Measurements from ENCODE around the gene DDI2.
"Not testable (repeated sequence)": the region's sequence is repeated elsewhere in the genome, so short reads cannot be mapped to it uniquely, and the experiment has no call there.

The DDI2 gene

GRCh38 chr1:15637826-15638225 is 20.6 kb downstream of the DDI2 start:
- DNase-seq, result no peak

- DNase-seq, result no peak
Observed at GRCh38 chr1:15639262-15639661, 22.0 kb downstream of the DDI2 start.

DNA sequence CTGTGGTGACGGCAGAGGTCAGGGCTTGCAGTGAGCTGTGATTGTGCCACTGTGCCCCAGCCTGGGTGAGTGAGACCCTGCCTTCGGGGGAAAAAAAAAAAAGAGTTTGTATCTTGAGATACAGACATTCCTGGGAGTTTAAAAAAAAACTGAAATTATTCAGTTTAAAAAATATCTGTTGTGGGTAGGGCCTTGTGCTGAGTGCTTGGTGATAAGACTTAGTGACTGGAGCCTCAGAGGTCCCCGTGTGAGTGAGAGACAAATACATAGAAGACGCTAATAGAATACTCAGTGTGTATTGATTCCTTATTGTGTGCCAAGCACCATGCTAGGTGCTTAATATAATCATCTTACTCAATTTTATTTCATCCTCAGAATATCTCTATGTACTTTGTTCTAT is 22.7 kb downstream of the DDI2 start:
- DNase-seq, result no peak

DNA sequence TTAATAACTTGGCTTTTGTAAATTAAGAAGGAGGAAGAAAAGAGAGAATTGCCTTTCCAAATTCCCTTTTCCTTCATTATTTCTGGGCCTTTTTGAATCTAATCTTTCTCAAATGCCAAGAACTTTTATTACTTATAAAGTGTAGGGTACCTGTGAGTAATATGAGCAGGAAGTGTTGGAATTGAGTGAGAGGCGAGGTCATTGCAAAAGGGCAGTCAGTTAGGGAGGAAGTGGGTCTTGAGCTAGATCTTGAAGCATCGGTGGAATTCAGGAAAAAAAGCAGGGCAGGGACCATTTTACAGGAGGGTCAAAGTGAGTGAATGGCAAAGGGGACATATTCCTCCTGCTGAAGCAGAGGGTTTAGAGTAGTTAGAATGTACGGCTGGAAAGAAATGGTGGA is 23.4 kb downstream of the DDI2 start:
- DNase-seq, result no peak

GRCh38 chr1:15649937-15650336 is 32.7 kb downstream of the DDI2 start:
- DNase-seq, result no peak

DNA sequence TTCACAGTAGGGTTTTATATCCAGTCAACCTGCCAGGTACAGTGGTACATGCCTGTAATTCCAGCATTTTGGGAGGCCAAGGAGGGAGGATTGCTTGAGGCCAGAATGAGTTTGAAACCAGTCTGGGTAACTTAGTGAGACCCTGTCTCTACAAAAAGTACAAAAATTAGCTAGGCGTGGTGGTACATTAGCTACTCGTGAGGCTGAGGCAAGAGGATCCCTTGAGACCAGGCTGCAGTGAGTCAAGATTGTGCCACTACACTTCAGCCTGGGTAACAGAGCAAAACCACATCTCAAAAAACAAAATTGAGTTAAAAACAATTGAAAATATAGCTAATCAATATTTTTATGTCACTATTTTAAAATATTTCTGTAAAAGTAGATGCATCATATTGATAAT is 33.2 kb downstream of the DDI2 start:
- no peak for DNase-seq

GRCh38 chr1:15652130-15652529 is 34.9 kb downstream of the DDI2 start:
- DNase-seq, result not testable (repeated sequence)

DNA sequence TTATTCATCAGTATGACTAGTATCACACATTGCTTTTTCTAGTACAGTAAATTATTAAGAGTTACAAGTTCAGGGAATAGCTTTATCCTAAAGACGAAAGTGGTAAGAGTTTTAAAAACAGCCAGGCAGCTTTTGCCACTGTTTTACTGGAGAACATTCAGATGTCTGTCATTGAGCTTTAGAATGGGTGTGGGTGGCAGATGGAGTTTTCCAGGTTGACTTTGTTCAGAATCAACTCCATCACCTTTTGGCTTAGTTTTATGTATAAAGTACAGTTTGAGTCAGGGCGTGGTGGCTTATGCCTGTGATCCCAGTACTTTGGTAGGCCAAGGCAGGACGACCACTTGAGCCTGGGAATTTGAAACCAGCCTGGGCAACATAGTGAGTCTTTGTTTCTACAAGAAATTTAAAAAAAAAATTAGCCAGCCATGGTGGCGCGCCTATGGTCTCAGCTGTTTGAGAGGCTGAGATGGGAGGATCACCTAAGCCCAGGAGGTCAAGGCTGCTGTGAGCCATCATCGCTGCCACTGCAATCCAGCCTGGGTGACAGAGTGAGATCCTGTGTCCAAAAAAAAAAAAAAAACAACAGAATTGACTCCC is 36.9 kb downstream of the DDI2 start:
- no peak for DNase-seq

DNA sequence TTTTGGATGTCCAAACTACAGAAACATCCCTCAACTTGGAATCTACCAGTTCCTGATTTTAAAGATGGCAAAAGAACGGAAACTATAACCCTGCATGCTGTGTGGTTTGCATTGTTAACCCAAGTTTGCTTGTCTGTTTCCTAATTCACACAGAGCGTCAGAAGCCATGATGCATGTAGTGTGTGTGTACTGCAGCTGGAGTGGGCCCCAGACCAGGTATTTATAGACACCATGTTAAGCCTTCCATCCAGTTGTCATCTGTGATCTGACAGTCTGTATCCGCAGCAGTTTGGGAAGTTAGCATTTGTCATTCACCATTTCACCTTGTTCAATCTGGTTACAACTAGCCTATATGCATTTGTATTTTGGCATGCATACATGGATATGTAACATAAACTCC is 39.2 kb downstream of the DDI2 start:
- no peak for DNase-seq

GRCh38 chr1:15657021-15657420 is 39.8 kb downstream of the DDI2 start:
- no peak for DNase-seq

- no peak for DNase-seq
Observed at GRCh38 chr1:15660151-15660550, 42.9 kb downstream of the DDI2 start.

GRCh38 chr1:15662477-15662876 is 45.2 kb downstream of the DDI2 start:
- DNase-seq, result no peak

DNA sequence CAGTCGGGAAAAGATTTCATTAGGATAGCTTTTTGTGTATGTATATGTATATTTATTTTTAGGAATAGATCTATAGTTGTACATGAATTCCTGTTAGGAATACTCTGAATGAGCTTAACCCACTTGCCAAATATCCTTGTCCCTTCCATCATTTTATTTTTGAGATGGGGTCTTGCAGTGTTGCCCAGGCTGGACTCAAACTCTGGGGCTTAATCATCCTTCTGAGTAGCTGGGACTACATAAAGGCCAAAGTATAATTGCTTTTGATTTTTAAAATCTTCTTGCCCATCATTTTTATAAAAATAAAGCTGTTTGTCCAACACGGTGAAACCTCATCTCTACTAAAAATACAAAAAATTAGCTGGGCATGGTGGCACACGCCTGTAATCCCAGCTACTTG is 46.7 kb downstream of the DDI2 start:
- no peak for DNase-seq

DNA sequence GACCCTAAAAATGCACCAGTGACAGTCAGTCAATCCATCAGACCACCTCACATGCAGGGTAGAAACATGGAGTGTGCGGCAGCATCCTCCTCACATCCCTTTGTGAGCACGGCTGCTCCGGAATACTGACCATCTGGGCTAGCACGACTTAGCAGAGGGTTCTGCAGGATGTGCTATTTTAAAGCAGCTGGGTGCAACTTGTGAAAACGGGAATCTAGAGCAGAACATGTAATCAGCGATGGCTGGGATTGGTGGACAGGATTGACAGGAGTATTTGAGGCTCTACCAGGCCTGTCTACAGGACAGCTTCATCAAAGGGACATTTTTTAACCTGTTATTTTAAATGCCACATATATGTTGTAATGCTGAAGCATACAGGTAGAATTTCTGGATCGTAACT is 50.1 kb downstream of the DDI2 start:
- DNase-seq, result no peak

GRCh38 chr1:15668089-15668754 is 51.0 kb downstream of the DDI2 start:
- no peak for DNase-seq

DNA sequence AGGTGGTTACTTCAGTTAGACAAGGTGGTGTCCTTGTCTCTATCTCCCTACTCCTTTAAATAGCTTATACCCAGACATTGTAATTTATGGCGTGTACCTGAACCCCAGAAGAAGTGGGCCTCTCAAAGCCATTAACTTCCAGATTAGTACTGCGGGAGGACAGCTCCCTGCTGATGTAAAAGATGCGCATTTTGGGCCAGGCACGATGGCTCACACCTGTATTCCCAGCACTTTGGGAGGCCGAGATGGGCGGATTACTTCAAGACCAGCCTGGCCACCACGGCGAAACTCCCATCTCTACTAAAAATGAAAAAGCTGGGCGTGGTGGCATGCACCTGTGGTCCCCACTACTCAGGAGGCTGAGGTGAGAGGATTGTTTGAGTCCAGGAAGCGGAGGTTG is 51.8 kb downstream of the DDI2 start:
- DNase-seq, result no peak

DNA sequence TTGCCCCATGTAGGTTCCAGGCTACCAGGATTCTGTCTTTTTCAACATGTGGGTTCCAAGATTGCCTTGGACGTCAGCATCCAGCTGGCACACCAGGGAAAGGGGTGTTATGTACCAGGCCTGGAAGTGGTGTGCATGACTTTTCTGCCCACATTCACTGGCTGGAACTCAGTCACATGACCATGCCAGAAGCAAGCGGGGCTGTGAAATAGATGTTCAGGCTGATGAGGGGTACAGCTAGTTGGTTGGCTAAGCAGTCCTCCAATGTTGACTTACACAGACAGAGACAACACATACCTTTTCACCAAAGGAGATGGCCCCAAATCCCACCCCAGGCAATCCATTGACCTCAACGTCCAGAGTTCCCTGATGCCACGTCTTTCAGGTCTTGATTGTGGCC is 52.6 kb downstream of the DDI2 start:
- no peak for DNase-seq

- DNase-seq, result no peak
Observed at GRCh38 chr1:15671430-15671829, 54.2 kb downstream of the DDI2 start.

GRCh38 chr1:15674386-15675159 is 57.3 kb downstream of the DDI2 start:
- no peak for DNase-seq

DNA sequence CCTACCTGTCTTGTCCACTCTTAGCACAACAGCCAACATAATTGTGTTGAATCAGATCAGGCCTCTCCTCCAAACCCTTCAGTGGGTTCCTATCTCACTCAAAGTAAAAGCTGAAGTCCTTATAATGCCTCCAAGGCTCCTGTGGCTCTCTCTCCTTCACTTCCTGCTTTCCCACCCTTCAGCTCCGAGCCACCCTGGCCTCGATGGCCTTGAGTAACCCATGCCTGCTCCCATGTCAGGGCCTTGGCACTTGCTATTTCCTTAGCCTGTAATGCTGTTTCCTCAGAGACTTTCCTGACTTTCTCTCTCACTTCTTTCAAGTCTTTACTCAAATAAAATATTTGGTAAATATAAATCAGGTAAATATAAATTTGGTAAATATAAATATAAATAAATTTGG is 58.8 kb downstream of the DDI2 start:
- no peak for DNase-seq

GRCh38 chr1:15676688-15677661 is 59.7 kb downstream of the DDI2 start:
- no peak for DNase-seq

- no peak for DNase-seq
Observed at GRCh38 chr1:15678578-15678977, 61.3 kb downstream of the DDI2 start.

DNA sequence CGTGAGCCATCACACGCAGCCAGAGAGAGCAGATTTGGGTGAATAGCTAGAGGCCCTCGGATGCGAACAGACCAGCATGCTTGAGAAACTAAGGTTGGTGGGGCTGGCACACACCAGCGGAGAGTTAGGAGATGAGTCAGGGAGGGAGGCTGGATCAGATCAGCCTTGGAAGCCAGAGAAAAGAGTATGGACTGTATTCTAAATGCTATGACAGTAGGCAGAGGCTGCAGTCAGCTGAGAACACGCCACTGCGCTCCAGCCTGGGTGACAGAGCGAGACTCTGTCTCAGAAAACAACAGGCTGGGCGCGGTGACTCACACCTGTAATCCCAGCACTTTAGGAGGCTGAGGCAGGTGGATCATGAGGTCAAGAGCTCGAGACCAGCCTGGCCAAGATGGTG is 62.9 kb downstream of the DDI2 start:
- no peak for DNase-seq
